Measurements from ENCODE around the gene PTTG1. TPM values are rescaled to one million over a fixed set of nuclear protein-coding genes. Genes with fewer than 3 reads are reported as not detected.
"Not testable (repeated sequence)": the region's sequence is repeated elsewhere in the genome, so short reads cannot be mapped to it uniquely, and the experiment has no call there.

The PTTG1 gene
- total RNA-seq, 1 donor from 2014 or later = 88.9 TPM

DNA sequence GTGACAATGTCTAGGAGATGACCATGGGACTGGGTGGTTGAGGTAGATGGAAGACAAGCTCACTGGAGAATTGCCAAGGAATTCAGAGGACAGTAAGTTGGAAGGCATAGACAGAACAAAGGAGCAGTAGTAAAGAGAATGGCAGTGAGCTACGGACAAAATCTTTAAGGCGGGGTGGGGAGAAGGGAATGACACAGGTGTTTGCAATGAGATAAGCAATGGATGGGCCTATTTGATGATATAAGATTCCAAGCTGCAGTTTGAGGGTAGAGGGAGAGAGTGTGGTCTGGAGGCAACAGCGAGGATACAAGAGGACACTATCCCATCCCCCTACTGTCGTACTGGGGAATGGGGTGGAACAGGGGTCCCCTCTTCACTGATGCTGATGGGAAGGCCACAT lies 14.4 kb downstream of the PTTG1 start:
- no peak for DNase-seq
- no peaks in the 10 kb centered on the region for H3K36me3 Mint-ChIP-seq (ENCODE audit: low read depth)
- no peaks in the 10 kb centered on the region for H3K27me3 Mint-ChIP-seq
- H3K4me3 Mint-ChIP-seq = no peak overlapping the region
- no peak overlapping the region for H3K27ac Mint-ChIP-seq
- intact Hi-C loops (cut with micrococcal nuclease) = loop anchor here (5.0 to 10.0 kb wide), 3 partner anchors 219 to 1109 kb away; partner anchors contain the start of gene GABRB2
- no peaks in the 10 kb centered on the region for H3K9me3 Mint-ChIP-seq
- peaks cover 32% of the 10 kb centered on the region for H3K4me1 Mint-ChIP-seq

DNA sequence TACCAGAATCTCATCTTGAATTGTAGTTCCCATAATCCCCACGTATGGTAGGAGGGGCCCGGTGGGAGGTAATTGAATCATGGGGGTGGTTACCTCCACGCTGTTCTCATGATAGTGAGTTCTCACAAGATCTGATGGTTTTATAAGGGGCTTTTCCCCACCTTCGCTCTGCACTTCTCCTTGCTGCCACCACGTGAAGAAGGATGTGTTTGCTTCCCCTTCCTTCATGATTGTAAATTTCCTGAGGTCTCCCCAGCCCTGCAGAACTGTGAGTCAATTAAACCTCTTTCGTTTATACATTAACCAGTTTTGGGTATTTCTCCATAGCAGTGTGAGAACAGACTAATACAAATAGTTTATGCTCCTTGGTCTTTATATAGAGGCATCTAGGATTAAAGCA lies 15.0 kb downstream of the PTTG1 start:
- not testable (repeated sequence) for H3K9me3 Mint-ChIP-seq; H3K36me3 Mint-ChIP-seq (ENCODE audit: low read depth); H3K27me3 Mint-ChIP-seq; DNase-seq
- H3K4me3 Mint-ChIP-seq = peak overlapping the region; percentile 3
- peaks cover 38% of the 10 kb centered on the region for H3K4me1 Mint-ChIP-seq
- intact Hi-C loops (cut with micrococcal nuclease) = loop anchor here (5.0 to 10.0 kb wide), 3 partner anchors 218 to 1108 kb away; partner anchors contain the start of gene GABRB2
- H3K27ac Mint-ChIP-seq = peak overlapping the region; percentile 43

- peaks cover 3% of the 10 kb centered on the region for H3K9me3 Mint-ChIP-seq
- H3K27me3 Mint-ChIP-seq = no peaks in the 10 kb centered on the region
- no peak overlapping the region for H3K4me3 Mint-ChIP-seq
- no peaks in the 10 kb centered on the region for H3K36me3 Mint-ChIP-seq (ENCODE audit: low read depth)
- H3K4me1 Mint-ChIP-seq = peaks cover 45% of the 10 kb centered on the region
- H3K27ac Mint-ChIP-seq = no peak overlapping the region
- DNase-seq = no peak
- intact Hi-C loops (cut with micrococcal nuclease) = loop anchor here (5.0 to 10.0 kb wide), 3 partner anchors 218 to 1108 kb away; partner anchors contain the start of gene GABRB2
Measured at GRCh38 chr5:160437271-160437670, 15.6 kb downstream of the PTTG1 start.

DNA sequence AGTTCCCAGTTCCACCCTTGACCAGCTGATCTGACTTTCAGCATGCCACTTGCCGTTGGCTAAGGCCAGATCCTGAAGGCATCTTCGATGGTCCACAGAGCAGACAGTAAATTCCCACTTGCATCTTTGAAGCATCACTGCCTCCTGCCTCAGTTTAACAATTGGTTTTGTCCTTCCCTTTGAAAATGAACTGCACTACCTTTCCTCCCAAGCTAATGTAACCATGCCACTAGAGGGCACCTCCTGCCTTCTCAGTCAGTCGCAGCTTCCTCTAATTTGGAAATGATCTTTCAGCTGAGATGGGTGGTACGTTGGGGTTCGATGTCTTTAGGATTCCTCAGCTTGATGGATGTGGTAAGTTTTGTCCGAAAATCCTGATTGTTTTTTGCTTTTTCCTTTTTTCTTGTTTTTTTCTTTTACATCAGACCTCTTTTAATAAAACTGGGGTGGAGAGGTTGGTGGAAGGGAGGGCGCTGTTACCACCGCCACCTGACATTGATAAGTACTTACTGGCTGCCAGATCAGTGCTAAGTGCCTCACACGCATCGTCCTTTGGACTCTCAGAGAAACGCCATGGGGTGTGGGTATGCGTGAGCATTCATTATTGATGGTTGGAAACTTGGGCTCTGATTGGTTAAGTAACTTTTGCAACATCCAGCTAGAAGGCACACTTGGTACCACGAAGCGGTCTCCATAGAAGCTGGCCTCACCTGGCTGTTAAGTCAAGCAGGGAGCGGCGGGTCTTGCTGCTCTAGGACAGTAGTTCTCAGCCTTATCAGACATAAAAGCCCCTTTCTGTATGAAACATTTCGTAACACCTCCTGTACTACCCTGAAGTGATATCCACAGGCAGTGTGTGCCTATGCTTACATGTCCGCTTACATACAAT lies 16.9 kb downstream of the PTTG1 start:
- DNase-seq = peak; percentile 90
- Mint-ChIP-seq H3K36me3 (ENCODE audit: low read depth) (no peaks in the 10 kb centered on the region), H3K4me1 (peaks cover 56% of the 10 kb centered on the region), H3K9me3 (peaks cover 3% of the 10 kb centered on the region), H3K27me3 (no peaks in the 10 kb centered on the region), H3K4me3 (peak overlapping the region; percentile 92), H3K27ac (peak overlapping the region; percentile 99)
- intact Hi-C loops (cut with micrococcal nuclease) = loop anchor here (1.0 to 10.0 kb wide), 10 partner anchors 12 to 1106 kb away; partner anchors contain the start of genes GABRB2 and SLU7

- Mint-ChIP-seq H3K9me3 (peaks cover 3% of the 10 kb centered on the region), H3K36me3 (ENCODE audit: low read depth) (no peaks in the 10 kb centered on the region), H3K4me1 (peaks cover 61% of the 10 kb centered on the region), H3K27me3 (no peaks in the 10 kb centered on the region), H3K4me3 (peak overlapping the region; percentile 92), H3K27ac (peak overlapping the region; percentile 99)
- peak; percentile 97 for DNase-seq
- intact Hi-C loops (cut with micrococcal nuclease) = loop anchor here (1.0 to 10.0 kb wide), 10 partner anchors 11 to 1106 kb away; partner anchors contain the start of genes GABRB2 and SLU7
Measured at GRCh38 chr5:160439205-160439600, 17.5 kb downstream of the PTTG1 start.

DNA sequence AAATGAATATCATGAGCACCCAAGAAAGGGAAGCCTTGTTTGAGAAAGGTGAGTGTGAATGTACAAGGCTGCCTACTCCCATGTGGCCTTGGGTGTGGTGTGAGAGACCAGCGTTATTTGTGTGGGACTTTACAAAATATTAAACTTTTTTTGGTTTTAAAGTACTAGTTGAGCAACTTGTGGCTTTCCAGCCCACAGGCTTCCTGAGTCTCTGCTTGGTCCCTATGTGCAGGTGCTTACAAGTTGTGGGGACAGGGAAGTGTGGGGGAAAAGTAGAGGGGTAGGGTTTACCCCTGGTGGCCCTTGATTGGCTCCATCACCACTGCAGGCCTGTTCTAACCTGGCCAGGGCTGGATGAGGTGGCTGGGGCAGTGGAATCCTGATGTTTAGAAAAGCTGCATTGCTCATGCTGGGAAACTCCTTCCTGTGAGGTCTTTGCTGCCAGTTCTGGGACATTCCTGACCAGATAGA lies 19.7 kb downstream of the PTTG1 start:
- peaks cover 3% of the 10 kb centered on the region for H3K9me3 Mint-ChIP-seq
- DNase-seq = peak; percentile 63
- peak overlapping the region; percentile 38 for H3K27ac Mint-ChIP-seq
- peak overlapping the region; percentile 0 for H3K4me3 Mint-ChIP-seq
- intact Hi-C loops (cut with micrococcal nuclease) = no loop called here
- H3K27me3 Mint-ChIP-seq = no peaks in the 10 kb centered on the region
- H3K36me3 Mint-ChIP-seq (ENCODE audit: low read depth) = no peaks in the 10 kb centered on the region
- H3K4me1 Mint-ChIP-seq = peaks cover 67% of the 10 kb centered on the region

GRCh38 chr5:160442824-160443431 lies 21.3 kb downstream of the PTTG1 start:
- Mint-ChIP-seq H3K4me3 (no peak overlapping the region), H3K27ac (peak overlapping the region; percentile 45), H3K9me3 (peaks cover 8% of the 10 kb centered on the region), H3K4me1 (peaks cover 65% of the 10 kb centered on the region), H3K36me3 (ENCODE audit: low read depth) (no peaks in the 10 kb centered on the region), H3K27me3 (no peaks in the 10 kb centered on the region)
- intact Hi-C loops (cut with micrococcal nuclease) = no loop called here
- DNase-seq = peak; percentile 55

DNA sequence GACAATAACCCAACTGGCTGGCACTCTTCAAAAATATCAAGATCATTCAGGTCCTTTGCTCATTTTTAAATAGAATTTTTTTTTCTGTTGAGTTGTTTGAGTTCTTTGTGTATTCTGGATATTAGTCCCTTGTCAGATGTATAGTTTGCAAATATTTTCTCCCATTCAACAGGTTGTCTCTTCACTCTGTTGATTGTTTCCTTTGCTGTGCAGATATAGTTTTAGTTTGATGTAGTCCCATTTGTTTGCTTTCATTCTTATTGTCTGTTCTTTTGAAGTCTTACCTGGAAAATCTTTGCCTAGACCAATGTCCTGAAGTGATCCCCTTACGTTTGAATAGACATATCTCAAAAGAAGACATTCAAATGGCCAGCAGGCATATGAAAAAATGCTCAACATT lies 22.8 kb downstream of the PTTG1 start:
- DNase-seq = no peak
- Mint-ChIP-seq H3K36me3 (ENCODE audit: low read depth) (peaks cover 2% of the 10 kb centered on the region), H3K9me3 (peaks cover 14% of the 10 kb centered on the region), H3K4me3 (no peak overlapping the region), H3K27me3 (no peaks in the 10 kb centered on the region), H3K27ac (no peak overlapping the region), H3K4me1 (peaks cover 56% of the 10 kb centered on the region)
- intact Hi-C loops (cut with micrococcal nuclease) = no loop called here

- no peaks in the 10 kb centered on the region for H3K27me3 Mint-ChIP-seq
- H3K36me3 Mint-ChIP-seq (ENCODE audit: low read depth) = peaks cover 4% of the 10 kb centered on the region
- H3K27ac Mint-ChIP-seq = no peak overlapping the region
- H3K4me3 Mint-ChIP-seq = no peak overlapping the region
- DNase-seq = no peak
- H3K9me3 Mint-ChIP-seq = peaks cover 22% of the 10 kb centered on the region
- intact Hi-C loops (cut with micrococcal nuclease) = no loop called here
- H3K4me1 Mint-ChIP-seq = peaks cover 60% of the 10 kb centered on the region
Measured at GRCh38 chr5:160445132-160445531, 23.5 kb downstream of the PTTG1 start.

DNA sequence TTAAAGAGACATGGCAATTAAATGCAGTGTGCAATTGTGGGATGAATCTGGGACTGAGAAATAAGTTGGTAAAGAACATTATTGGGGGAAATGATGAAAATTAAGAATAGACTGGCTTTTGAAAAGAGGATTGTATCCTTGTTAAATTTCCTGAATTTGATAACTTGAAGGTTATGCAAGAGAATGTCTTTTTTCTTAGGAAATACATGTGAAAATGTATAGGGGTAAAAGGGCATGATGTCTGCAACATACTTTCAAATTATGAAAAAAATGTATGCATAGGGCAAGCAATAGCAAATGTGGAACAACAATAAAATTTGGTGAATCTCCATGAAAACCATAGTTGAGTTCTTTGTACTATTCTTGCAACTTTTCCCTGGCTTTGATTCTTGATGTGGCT lies 24.1 kb downstream of the PTTG1 start:
- Mint-ChIP-seq H3K9me3 (peaks cover 24% of the 10 kb centered on the region), H3K27me3 (no peaks in the 10 kb centered on the region), H3K36me3 (ENCODE audit: low read depth) (peaks cover 4% of the 10 kb centered on the region), H3K27ac (no peak overlapping the region), H3K4me3 (no peak overlapping the region), H3K4me1 (peaks cover 59% of the 10 kb centered on the region)
- no peak for DNase-seq
- intact Hi-C loops (cut with micrococcal nuclease) = no loop called here

GRCh38 chr5:160448886-160449285 lies 27.2 kb downstream of the PTTG1 start:
- Mint-ChIP-seq H3K4me3 (no peak overlapping the region), H3K27ac (no peak overlapping the region), H3K4me1 (peaks cover 48% of the 10 kb centered on the region), H3K27me3 (no peaks in the 10 kb centered on the region), H3K9me3 (peaks cover 24% of the 10 kb centered on the region), H3K36me3 (ENCODE audit: low read depth) (peaks cover 4% of the 10 kb centered on the region)
- DNase-seq = peak; percentile 46
- intact Hi-C loops (cut with micrococcal nuclease) = no loop called here

DNA sequence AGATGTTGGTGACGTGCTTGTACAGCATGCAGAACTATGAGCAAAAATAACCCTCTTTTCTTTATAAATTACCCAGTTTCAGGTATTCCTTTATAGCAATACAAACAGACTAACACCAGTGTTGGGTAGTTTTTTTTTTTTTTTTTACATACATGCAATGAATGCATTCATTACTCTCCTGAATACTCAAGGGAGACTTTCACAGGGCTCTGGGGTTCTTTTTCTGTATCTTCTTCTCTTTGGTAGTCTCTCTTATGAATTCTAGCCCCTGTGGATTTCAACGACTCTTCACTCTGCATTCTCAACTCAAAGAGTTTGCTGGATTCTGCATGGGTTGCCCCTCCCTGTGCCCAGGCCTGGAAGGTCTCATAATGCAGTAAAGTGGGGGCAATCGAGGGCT lies 27.8 kb downstream of the PTTG1 start:
- Mint-ChIP-seq H3K4me3 (no peak overlapping the region), H3K9me3 (peaks cover 24% of the 10 kb centered on the region), H3K27me3 (no peaks in the 10 kb centered on the region), H3K36me3 (ENCODE audit: low read depth) (peaks cover 4% of the 10 kb centered on the region), H3K27ac (peak overlapping the region; percentile 22), H3K4me1 (peaks cover 45% of the 10 kb centered on the region)
- intact Hi-C loops (cut with micrococcal nuclease) = no loop called here
- DNase-seq = peak; percentile 45

DNA sequence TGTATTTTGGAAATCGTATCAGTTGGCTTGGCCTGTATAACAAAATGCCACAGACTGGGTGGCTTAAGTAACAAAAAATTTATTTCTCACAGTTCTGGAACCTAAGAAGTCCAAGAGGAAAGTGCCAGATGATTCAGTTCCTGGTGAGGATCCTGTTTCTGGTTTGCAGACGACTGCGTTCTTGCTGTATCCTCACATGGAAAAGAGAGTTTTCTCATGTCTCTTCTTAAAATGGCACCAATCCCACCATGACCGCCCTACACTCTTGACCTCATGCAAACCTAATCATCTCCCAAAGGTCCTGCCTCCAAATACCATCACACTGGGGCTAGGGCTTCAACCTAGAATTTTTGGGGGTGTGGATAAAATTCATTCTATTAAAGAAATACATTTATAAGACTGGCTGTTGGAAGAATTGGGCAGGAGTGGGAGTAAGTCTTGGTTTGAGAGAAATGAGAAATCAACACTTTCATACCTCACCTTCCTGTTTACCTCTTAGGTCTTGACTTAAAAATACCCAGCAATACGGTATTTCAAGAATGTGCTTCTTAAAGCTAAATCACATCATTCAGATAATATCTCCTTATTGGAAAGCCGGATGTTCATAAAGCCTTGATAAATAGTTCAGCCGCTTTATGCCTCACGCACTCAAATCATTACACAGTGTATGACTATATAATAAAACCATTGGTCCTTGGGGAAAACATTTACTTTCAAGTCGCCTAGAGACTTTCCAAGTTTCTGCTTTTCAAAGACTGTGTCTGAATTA lies 28.7 kb downstream of the PTTG1 start:
- Mint-ChIP-seq H3K36me3 (ENCODE audit: low read depth) (peaks cover 4% of the 10 kb centered on the region), H3K27ac (peak overlapping the region; percentile 37), H3K9me3 (peaks cover 24% of the 10 kb centered on the region), H3K4me1 (peaks cover 39% of the 10 kb centered on the region), H3K27me3 (no peaks in the 10 kb centered on the region), H3K4me3 (peak overlapping the region; percentile 19)
- peak; percentile 40 for DNase-seq
- intact Hi-C loops (cut with micrococcal nuclease) = loop anchor here (1.0 kb wide), 2 partner anchors 11 to 18 kb away; no protein-coding TSS in a partner anchor

All from activated CD4-positive, alpha-beta T cell treated with anti-CD3 and anti-CD28 coated beads, Interleukin-2, amount 10 ng/mL, durations not matched to agents 24 days and 14 days (primary cell).